ENCODE results near the gene PAPOLG.

GRCh38 chr2:60779426-60779825, 23.4 kb downstream of the PAPOLG start:
- TF ChIP-seq POLR2AphosphoS5 (IDR thresholded peaks at IDR 0.05; ENCODE audit: low read depth, low read length) (no peak), TAF1 (IDR thresholded peaks at IDR 0.05; ENCODE audit: borderline replicate concordance, insufficient read depth, low read length) (no peak), SIN3A (IDR thresholded peaks at IDR 0.05; ENCODE audit: borderline replicate concordance, insufficient read depth, low read length) (no peak), FOXP2 (optimal IDR thresholded peaks at IDR 0.05; ENCODE audit: borderline replicate concordance, extremely low read depth, extremely low read length, insufficient read depth) (no peak), REST (IDR thresholded peaks at IDR 0.05; ENCODE audit: insufficient read depth in 1 of 2, low read depth in 2 of 2, low read length in 2 of 2) (no peak)
